ENCODE data around the gene TPPP. TPM values are rescaled to one million over a fixed set of nuclear protein-coding genes. Genes with fewer than 3 reads are reported as not detected.

TPPP gene
- total and polyA plus RNA-seq, 2 experiments from 2014 or later: 0.48 to 1.4 TPM

DNA sequence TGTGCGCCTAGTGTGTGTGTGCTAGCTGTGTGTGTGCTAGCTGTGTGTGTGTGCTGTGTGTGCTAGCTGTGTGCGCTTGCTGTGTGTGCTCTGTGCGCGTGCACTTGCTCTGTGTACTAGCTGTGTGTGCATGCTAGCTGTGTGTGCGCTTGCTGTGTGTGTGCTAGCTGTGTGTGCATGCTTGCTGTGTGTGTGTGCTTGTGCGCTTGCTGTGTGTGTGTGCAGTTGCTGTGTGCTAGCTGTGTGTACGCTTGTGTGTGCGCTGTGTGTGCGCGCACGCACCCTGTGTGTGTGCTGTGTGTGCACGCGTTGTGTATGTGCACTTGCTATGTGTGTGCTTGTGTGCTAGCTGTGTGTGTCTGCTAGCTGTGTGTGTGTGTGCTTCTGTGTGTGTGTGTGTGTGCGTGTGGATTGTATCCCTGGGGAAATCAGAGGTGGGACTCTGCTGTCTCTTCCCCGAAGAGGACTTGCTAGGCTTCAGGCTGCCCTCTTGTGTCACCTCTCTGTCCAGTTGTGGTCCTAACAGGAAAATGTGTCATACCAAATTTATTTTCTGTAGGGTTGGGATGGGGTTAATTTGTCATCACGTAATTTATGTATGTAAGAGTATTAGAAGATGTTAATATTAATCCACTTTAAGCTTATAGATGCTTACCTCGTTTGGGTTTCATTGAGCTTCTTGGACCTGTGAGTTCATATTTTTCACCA is 38.9 kb downstream of the TPPP start:
- H3K36me3 Mint-ChIP-seq (ENCODE audit: low read depth): peaks cover 35% of the 10 kb centered on the region
- TF ChIP-seq JUNB (IDR thresholded peaks at IDR 0.05; ENCODE audit: unreplicated experiment) (no peak), CTCF (conservative IDR thresholded peaks at IDR 0.05; ENCODE audit: low read depth in 2 of 2) (no peak), ZNF114 (CRISPR knock-in tag; IDR thresholded peaks at IDR 0.05) (no peak), STAT1 (IDR thresholded peaks at IDR 0.05; ENCODE audit: unreplicated experiment) (no peak), ZNF331 (CRISPR knock-in tag; IDR thresholded peaks at IDR 0.05; ENCODE audit: low read depth) (no peak), NANOG (IDR thresholded peaks at IDR 0.05; ENCODE audit: borderline replicate concordance) (no peak), EZH2 (IDR thresholded peaks at IDR 0.05; ENCODE audit: low read depth, unreplicated experiment) (no peak)
- Histone ChIP-seq H3K27me3 (ENCODE audit: insufficient read depth) (no peaks in the 10 kb centered on the region), H3K36me3 (ENCODE audit: insufficient read depth) (peaks cover 13% of the 10 kb centered on the region), H2AFZ (no peak overlapping the region), H3K27ac (ENCODE audit: low read depth) (no peak overlapping the region), H4K20me1 (replicated peaks; ENCODE audit: insufficient read depth) (no peaks in the 10 kb centered on the region; the same call in none of the 2 replicates), H3F3A (replicated peaks; ENCODE audit: low read depth) (peaks cover 4% of the 10 kb centered on the region; the same call in 1 of the 2 replicates), H3K9me2 (ENCODE audit: insufficient read depth) (no peaks in the 10 kb centered on the region), H3K4me1 (ENCODE audit: insufficient read depth) (no peaks in the 10 kb centered on the region), H3K4me3 (no peak overlapping the region), H3K79me2 (replicated peaks; ENCODE audit: insufficient read depth) (0 out of 2 replicates have a peak, but pooled peaks cover 5% of the 10 kb centered on the region), H3K4me2 (no peak overlapping the region)
- H3K9me3 Mint-ChIP-seq: peaks cover 5% of the 10 kb centered on the region; the same call in 2 of the 3 replicates
- no peak overlapping the region for H3K27ac Mint-ChIP-seq
- no peaks in the 10 kb centered on the region for H3K4me1 Mint-ChIP-seq
- ATAC-seq: no peak
- H3K27me3 Mint-ChIP-seq (ENCODE audit: insufficient read depth, low read depth, poor library complexity): peaks cover 9% of the 10 kb centered on the region
- H3K4me3 Mint-ChIP-seq: no peak overlapping the region
- DNase-seq (ENCODE audit: low spot score): no peak

DNA sequence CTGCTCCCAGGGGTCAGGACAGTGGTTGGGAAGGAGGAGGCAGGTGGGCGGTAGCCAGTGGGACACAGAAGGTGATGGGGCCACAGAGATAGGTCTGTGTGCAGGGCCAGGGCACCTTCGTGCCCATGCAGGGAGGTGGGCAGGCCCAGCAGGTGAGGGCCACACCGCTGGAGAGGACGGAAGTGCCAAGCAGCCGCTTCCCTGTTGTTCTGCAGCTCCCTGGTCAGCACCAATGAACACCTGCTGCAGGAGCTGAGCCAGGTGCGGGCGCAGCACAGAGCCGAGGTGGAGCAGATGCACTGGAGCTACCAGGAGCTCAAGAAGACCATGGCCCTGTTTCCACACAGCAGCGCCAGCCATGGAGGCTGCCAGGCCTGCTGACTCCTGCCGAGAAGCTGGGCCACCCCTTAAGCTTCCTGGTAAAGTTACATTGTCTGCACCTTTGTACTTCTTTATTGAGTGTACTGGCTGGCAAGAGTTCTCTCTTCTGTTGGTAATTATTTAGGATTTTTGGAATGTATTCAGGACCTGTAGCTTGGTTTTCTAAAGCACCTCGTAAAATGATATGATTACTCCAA is 40.3 kb downstream of the TPPP start:
- peaks cover 5% of the 10 kb centered on the region for H3F3A ChIP-seq (replicated peaks; ENCODE audit: low read depth)
- H3K4me1 ChIP-seq (ENCODE audit: insufficient read depth): no peaks in the 10 kb centered on the region
- H2AFZ ChIP-seq: no peak overlapping the region
- H4K20me1 ChIP-seq (replicated peaks; ENCODE audit: insufficient read depth): no peaks in the 10 kb centered on the region; the same call in 1 of the 2 replicates
- H3K36me3 ChIP-seq (ENCODE audit: insufficient read depth): peaks cover 13% of the 10 kb centered on the region
- no peak overlapping the region for H3K4me3 ChIP-seq
- no peak overlapping the region for H3K27ac ChIP-seq (ENCODE audit: low read depth)
- Mint-ChIP-seq H3K9me3 (peaks cover 5% of the 10 kb centered on the region; the same call in 2 of the 3 replicates), H3K27me3 (ENCODE audit: insufficient read depth, low read depth, poor library complexity) (peaks cover 8% of the 10 kb centered on the region), H3K27ac (no peak overlapping the region), H3K36me3 (ENCODE audit: low read depth) (peaks cover 23% of the 10 kb centered on the region), H3K4me3 (no peak overlapping the region), H3K4me1 (no peaks in the 10 kb centered on the region)
- DNase-seq (ENCODE audit: low spot score): no peak
- H3K79me2 ChIP-seq (replicated peaks; ENCODE audit: insufficient read depth): 0 out of 2 replicates have a peak, but pooled peaks cover 5% of the 10 kb centered on the region
- no peaks in the 10 kb centered on the region for H3K27me3 ChIP-seq (ENCODE audit: insufficient read depth)
- ATAC-seq: no peak
- no peak overlapping the region for H3K4me2 ChIP-seq
- H3K9me2 ChIP-seq (ENCODE audit: insufficient read depth): no peaks in the 10 kb centered on the region
- TF ChIP-seq POLR2AphosphoS5 (IDR thresholded peaks at IDR 0.05; ENCODE audit: low read depth): no peak
- no peak for TF ChIP-seq EZH2 (IDR thresholded peaks at IDR 0.05; ENCODE audit: low read depth, unreplicated experiment)
- no peak for TF ChIP-seq JUNB (IDR thresholded peaks at IDR 0.05; ENCODE audit: unreplicated experiment)
- no peak for TF ChIP-seq EZH2phosphoT487 (IDR thresholded peaks at IDR 0.05; ENCODE audit: unreplicated experiment)
- TF ChIP-seq STAT1 (IDR thresholded peaks at IDR 0.05; ENCODE audit: unreplicated experiment): no peak
- TF ChIP-seq ZNF331 (CRISPR knock-in tag; IDR thresholded peaks at IDR 0.05; ENCODE audit: low read depth): no peak

All from GM23338 (cell line).